ENCODE measurements around the gene LIX1L.

DNA sequence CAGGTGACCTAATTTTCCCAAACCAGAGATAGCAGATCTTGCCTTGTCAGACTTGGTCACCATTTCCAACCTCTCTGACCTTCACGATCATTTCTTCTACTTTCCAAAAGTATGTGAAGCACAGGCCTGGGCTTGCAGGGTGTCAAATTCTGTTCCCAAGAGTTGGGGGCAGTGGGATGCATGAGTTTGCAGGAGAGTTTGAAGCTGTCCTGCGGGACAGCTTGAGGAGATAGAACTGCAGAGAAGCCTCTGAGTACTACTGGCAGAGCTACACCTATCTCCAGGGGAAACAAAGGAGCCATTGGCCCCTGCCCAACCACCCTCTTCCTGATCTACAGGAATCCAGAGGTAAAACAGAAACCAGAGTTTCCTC, 27.3 kb upstream of the LIX1L start:
- TF ChIP-seq, protein P1, sequence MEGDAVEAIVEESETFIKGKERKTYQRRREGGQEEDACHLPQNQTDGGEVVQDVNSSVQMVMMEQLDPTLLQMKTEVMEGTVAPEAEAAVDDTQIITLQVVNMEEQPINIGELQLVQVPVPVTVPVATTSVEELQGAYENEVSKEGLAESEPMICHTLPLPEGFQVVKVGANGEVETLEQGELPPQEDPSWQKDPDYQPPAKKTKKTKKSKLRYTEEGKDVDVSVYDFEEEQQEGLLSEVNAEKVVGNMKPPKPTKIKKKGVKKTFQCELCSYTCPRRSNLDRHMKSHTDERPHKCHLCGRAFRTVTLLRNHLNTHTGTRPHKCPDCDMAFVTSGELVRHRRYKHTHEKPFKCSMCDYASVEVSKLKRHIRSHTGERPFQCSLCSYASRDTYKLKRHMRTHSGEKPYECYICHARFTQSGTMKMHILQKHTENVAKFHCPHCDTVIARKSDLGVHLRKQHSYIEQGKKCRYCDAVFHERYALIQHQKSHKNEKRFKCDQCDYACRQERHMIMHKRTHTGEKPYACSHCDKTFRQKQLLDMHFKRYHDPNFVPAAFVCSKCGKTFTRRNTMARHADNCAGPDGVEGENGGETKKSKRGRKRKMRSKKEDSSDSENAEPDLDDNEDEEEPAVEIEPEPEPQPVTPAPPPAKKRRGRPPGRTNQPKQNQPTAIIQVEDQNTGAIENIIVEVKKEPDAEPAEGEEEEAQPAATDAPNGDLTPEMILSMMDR (conservative IDR thresholded peaks at IDR 0.05; ENCODE audit: low read depth, low read length), result no peak
- TF ChIP-seq, protein P2, sequence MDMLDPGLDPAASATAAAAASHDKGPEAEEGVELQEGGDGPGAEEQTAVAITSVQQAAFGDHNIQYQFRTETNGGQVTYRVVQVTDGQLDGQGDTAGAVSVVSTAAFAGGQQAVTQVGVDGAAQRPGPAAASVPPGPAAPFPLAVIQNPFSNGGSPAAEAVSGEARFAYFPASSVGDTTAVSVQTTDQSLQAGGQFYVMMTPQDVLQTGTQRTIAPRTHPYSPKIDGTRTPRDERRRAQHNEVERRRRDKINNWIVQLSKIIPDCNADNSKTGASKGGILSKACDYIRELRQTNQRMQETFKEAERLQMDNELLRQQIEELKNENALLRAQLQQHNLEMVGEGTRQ (IDR thresholded peaks at IDR 0.05; ENCODE audit: low read depth, low read length), result no peak
- TF ChIP-seq SMC3 (IDR thresholded peaks at IDR 0.05; ENCODE audit: low read depth, low read length) (no peak), FOS (IDR thresholded peaks at IDR 0.05; ENCODE audit: low read depth, low read length) (no peak), POLR2A (IDR thresholded peaks at IDR 0.05; ENCODE audit: low read depth, low read length) (no peak), CEBPB (IDR thresholded peaks at IDR 0.05; ENCODE audit: low read depth, low read length) (no peak), MAZ (IDR thresholded peaks at IDR 0.05; ENCODE audit: borderline replicate concordance, low read depth, low read length) (no peak), RFX5 (IDR thresholded peaks at IDR 0.05; ENCODE audit: low read depth, low read length) (no peak)

Measured in IMR-90 (cell line).